Hindlimb muscle (tissue), 1 donor: ENCODE data around the gene FBXO3. TPM values are rescaled to one million over a fixed set of nuclear protein-coding genes. Genes with fewer than 3 reads are reported as not detected.
"Not testable (repeated sequence)": the region's sequence is repeated elsewhere in the genome, so short reads cannot be mapped to it uniquely, and the experiment has no call there.

Source experiments
- DNase-seq: peaks from one replicate; pipeline ENCODE4 v3.0.0-alpha.2; 2013
- polyA plus RNA-seq: library from polyadenylated mRNA; unstranded; fragments of 120-200 nt; gene quantifications from one replicate; pipeline ENCODE4 v1.2.1, GENCODE V29; 2013; ENCODE audit not compliant: insufficient read length

Gene FBXO3, protein sequence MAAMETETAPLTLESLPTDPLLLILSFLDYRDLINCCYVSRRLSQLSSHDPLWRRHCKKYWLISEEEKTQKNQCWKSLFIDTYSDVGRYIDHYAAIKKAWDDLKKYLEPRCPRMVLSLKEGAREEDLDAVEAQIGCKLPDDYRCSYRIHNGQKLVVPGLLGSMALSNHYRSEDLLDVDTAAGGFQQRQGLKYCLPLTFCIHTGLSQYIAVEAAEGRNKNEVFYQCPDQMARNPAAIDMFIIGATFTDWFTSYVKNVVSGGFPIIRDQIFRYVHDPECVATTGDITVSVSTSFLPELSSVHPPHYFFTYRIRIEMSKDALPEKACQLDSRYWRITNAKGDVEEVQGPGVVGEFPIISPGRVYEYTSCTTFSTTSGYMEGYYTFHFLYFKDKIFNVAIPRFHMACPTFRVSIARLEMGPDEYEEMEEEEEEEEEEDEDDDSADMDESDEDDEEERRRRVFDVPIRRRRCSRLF
- polyA plus RNA-seq = 23.8 TPM

DNA sequence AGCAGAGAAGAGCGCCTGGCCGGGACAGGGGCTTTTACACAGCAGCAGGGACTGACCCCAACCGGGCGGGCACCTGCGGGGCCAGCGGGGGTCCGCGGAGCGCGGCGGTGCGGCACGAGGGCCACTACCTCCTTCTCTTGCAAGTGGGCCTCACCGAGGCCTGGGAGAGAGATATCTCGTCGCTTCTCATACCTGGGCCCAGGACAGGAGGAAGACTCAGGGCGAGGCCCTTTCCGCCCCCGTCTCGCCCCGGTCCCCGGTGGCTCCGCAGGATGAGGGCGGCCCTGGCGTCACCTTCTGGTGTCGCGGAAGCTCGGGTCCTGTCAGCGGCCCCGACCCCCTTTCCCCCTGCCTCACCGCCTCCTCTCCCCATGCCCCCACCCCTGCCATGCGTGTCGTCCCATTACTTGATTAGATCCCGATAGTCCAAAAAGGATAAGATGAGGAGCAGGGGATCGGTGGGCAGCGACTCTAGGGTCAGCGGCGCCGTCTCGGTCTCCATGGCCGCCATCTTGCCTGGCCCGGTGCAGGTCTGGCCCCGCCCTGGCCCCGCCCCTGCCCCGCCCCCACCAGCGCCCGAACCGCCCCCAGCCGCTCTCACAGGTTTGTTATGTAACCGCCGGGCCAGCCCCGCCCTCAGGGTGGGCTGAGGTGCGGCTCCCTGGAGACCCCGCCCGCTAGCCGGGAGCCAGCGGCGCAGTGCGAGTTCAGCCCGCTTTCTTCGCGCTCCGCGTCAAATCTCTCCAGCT, at the start of gene FBXO3:
Gene FBXO3 (minus strand): TSS at position 534 of the 749 bp plus-strand sequence. CDS start 23 bp downstream, at position 511.
- DNase-seq = peak; percentile 79

DNA sequence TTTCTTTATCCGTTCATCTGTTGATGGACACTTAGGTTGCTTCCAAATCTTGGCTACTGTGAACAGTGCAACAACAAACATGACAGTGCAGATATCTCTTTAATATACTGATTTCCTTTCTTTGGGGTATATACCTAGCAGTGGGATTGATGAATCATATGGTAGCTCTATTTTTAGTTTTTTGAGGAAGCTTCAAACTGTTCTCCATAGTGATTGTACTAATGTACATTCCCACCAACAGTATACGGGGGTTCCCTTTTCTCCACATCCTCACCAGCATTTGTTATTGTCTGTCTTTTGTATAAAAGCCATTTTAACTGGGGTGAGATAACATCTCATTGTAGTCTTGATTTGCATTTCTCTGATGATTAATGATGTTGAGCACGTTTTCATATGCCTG, 48.7 kb upstream of the FBXO3 start:
- DNase-seq = not testable (repeated sequence)

DNA sequence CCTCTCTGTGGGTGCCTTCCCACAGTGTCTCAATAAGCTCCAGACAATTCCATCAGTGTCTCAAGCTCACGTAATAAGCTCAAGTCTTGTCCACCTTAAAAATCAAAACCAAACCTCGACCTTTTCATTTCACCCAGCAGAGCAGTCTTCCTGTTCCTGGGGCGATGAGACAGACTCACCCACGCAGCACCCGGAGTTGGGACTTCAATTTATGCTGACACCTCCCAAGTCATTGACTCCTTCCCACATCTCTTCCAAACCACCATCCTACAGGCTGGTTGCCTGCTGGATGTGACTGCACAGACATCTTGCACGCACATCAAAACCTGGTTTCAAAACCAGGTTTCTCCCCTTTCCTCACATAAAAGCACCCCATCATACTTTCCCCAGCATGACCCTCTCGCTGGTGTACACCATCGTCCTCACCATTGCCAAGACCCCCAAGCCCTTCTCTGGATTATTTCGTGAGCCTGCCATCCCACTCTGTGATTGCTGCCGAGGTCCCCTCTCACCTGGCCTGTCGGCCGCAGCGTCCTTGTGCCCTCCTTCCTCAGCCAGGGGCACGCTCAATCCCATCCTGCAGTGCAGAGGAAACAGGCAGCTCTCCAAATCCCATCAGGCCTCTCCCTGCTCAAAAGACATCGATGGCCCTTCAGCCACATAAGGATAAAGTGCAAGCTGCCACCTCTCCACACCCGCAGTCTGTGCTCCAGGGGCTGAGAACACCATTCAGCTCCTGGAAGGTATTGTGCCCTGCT, 45.1 kb upstream of the FBXO3 start:
- no peak for DNase-seq

DNA sequence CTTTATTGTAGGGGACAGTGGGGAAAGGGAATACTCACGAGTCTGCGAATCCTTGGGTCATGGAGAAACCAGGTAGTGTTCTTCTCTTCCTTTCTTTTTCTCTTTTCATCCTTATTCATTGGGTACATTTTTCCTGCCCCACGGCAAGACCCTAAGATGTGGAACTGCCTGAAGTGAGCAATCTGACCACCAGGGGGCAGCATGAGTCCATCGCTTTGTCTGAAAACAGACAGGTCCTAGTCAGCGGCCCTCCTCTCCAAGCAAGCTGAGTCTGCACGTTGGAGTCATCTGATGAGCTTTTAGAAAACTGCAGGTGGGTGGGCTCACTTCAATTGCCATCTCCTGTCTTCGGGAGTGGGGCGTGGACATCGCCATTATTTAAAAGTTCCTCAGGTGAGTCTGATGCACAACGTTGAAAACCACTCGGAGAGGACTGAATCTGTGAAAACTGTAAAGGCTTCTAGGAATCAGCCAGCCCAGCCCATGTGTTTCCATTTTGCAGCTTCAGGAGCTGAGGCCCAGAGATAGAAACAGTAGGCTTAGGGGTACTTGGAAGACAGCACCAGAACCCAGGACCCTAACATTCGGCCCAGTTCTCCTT, 34.0 kb upstream of the FBXO3 start:
- peak; percentile 75 for DNase-seq

DNA sequence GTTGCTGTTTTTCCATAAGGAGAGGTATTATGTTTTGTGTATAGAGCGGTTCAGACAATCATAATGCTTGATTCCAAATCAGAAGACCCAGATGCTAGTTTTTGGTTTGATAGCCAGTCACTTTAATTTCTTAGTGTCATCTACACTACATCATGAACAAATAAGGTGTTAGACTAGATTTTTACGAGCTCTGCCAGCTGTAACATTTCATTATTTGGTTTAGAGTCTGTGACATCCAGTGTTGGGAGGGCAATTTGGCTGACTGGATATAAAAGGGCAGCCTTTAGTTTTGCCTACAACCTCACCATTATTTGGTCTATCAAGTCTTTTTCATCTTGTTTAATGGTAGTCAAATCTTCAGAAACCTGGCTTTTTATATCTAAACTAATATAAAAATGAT, 30.2 kb upstream of the FBXO3 start:
- DNase-seq = no peak

DNA sequence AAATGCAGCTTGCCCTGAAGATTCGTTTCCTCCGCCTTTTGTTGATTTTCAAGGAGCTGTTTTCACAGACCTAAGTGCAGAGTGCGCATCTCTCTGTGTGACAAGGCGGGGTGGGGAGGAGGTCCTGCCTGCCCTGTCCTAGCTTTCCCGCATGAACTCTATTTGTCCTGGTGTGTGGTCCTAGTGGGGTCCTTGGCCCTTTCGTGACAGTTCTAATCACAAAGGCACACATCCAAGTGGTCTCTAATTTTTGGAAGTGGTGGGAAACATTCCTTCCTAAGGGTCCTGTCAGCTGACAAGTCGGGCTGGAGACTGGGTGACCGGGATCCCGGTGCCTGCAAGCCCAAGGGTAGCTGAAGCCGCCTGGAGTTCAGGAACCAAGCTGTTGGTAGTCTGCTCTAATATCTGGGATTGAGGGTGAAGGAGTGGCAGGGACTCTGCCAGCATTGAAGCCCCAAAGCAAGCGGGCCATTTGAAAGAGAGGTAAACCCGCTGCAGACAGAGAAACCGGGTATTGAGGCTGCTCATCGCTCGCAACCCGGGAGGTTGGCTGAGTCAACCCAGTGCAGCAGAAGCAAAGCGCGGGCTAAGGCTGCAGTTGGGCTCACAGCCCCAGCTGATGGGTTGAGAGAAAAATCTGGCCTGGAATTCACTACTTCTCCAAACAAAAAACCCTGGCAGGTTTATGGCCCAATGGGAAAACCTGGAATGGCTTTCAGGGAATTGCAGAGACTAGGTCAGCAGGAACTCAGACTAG, 28.1 kb upstream of the FBXO3 start:
- peak; percentile 75 for DNase-seq

DNA sequence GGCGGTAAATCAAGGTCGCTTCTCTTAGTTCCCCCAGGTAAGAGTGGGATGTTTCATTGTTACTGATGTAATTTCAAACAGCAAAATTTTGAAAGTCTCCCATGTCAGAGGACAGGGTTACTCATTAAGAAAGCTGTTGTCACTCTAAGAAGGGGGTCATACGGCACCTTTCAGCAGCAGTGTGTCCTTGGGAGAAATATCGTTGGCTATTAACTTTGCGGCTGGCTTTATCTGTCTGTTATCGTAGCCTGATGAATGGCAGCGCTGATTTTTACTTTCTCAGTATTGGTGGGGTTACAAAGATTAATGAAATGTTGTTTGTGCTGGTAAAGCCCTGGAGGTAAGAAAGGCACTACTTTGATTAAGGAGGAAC, 27.5 kb upstream of the FBXO3 start:
- no peak for DNase-seq

DNA sequence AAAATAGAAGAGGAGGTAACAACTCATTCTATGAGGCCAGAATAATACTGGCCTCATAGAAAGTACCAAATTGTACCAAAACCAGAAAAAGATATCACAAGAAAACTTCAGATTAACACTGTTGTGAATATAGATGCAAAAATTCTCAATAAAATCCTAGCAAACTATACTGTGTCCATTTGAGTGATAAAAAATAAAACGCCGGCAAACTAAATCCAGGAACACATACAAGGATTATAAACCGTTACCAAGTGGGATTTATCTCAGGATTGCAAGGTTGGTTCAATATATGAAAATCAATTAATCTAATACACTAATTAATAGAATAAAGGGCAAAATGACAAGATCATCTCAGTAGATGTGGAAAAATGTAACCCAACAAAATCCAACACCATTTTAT, 23.6 kb upstream of the FBXO3 start:
- no peak for DNase-seq

DNA sequence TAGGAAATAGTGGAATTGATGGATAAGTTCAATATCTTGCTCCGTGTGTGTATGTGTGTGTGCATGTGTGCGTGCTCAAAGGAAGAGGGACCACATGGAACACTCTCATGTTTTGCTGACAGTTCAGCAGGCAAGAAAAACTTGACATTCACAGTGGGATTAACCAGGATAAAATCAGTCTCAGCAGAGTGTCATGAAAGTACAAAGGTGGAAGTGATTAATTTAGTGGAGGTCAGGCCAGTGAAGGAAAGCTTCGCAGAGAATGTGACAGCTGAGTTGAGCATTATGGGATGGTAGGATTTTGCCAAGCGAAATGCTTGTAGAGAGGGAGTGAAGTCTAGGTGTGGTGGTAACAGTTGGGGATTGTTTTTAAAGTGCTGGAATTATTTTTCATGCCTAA, 15.7 kb upstream of the FBXO3 start:
- no peak for DNase-seq

DNA sequence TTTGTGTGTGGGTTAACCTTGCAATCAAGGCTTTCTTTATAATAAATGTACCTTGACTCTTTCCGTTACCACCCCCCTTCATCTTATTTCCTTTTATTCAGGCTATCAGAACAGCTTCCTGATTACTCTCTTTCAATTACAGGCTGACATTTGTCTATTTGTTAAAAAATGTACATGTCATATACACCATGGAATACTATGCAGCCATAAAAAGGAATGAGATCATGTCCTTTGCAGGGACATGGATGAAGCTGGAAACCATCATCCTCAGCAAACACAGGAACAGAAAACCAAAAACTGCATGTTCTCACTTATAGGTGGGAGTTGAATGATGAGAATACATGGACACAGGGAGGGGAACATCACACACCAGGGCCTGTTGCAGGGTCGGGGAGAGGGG, 13.8 kb upstream of the FBXO3 start:
- not testable (repeated sequence) for DNase-seq

DNA sequence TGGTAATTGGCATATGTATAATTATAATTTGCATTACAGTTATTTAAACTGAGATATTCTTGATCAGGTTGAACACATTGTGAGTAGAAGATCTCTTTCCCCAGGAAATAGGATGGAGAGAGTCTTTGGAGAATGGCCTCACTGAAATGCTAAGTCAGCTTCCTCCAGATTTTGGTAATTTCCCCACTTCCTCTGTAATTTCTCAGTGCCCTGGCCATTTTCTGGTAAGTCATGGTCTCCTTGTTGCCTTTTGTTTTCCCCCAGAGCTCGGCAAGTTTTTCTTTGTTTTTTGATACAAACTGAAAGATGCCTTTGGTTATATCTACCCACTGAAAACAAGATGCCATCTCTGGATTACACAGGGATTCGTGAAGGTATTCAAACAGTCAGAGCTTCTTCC, 12.8 kb upstream of the FBXO3 start:
- no peak for DNase-seq

DNA sequence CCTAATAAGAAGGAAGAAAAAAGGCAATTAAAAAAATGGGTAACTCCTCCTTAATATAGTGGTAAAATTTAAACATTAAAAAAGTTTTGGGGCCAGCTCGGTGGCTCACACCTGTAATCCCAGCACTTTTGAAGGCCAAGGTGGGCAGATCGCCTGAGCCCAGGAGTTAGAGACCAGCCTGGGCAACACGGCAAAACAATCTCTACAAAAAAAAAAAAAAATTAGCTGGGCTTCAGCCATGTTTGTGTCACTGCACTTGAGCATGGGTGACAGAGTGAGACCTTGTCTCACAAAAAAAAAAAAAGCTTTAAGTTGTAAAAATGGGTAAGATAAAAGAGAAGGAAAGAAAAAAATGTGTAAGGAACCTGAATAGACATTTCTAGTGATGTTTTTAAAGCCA, 11.3 kb upstream of the FBXO3 start:
- DNase-seq = no peak

DNA sequence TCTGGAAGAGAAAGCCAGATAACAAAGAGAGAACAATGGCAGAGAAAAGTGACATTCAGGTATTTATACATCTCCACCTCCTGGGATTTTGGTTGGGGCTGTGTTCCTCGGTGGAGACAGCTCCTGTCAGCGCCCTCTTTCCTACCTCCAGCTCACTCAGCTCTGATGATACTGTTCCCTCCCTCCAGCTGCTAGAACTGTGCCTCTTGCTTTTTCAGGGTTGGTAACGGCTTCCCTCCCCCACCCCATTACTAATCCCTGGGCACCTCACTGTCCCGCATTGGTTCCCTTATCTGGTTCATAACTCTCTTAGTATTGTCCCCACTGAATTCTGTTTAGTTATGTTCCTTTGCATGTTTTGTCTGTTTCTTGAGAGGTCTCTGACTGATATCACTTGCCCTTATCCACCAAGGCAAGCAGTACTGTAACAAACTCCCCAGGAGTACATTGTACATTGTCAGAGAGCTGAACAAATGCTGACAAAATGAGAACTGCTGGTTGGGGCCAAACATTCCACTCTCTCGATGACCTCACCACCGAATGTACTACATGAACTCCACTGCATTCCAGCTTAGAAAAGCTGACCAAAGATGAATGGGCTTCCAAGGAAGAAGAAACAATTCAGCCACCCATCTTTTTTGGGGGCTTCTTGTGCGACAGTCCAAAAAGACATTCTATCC, 5.7 kb upstream of the FBXO3 start:
- DNase-seq = peak; percentile 28

DNA sequence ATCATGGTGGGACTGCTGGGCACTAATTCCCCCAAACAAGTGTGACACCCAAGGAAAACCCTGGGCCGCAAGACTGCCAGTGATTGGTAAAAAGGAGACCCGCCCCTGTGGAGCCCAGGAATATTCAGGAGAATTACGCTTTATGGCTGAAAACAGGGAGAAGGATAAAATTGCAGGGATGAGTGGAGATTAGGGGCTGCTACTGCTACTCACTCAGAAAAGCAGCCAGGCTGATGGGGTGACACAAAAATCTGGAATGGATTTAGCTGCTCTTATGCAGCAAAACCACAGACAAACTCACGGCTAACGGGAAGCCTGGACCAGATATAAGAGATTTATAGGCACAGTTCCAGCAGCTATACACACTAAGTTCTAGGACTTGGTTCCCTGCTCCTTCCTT, 4.4 kb upstream of the FBXO3 start:
- DNase-seq = peak; percentile 77

DNA sequence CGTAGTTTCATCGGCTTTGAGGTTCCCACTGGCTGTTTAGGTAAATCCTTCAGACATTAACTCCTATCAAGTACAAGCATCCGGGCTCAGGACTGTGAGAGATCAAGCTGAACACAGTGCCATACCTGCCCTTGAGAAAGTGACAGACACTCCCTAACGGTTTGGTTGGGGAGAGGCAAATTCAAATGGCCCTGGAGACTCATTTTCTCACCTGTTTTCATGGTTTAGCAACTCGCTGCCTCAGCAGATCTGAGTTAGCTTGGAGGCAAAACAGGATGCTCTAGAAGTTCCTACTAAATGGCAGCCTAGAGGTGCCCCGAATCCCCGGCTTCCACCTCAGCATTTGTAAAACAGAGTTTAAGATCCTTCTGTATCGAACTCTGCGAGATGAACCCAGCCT, 3.6 kb upstream of the FBXO3 start:
- no peak for DNase-seq

DNA sequence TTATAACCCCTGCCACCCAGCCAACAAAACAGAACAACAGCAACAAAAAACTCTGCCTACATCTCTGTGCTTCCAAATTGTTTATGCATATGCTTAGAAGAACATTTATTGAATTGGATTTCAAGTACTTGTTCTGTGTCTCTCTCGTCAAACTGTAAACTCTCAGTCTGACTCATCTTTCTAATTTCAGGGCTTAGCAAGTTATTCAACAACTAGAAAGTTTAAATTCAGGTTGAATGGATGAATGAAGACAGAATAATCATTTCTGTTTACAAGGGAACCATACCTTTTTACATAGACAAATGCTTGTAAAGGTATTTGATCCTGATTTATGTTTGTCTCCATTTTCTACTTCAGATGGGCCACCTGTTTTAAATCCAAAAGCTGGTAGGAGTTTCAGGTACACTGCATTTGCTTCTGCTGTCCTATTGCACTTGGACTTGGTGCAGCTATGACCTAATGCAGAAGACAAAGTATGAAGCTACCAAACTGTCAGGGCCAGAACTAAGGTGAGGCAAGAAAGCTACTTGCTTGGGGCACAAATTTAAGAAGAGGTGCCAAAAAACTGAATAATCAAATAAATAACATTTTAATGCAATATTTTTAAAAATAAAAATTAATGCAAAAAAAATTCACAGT, 1.6 kb upstream of the FBXO3 start:
- DNase-seq = no peak

DNA sequence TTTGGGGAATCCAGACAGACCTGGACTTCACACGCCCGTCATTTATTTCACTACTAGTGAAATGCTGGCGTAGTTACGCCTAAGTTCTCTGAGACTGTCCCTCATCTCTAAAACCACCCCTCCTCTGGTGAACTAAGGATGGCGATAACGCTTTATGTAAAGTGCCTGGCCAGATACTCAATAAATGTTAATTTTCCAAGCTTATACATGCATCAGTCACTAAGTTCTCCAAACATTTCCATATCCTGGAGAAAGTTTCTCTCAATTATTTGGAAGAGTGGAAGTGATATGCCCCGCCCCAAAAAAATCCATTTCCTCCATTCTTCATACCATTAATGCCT, 1.1 kb upstream of the FBXO3 start:
- DNase-seq = no peak

DNA sequence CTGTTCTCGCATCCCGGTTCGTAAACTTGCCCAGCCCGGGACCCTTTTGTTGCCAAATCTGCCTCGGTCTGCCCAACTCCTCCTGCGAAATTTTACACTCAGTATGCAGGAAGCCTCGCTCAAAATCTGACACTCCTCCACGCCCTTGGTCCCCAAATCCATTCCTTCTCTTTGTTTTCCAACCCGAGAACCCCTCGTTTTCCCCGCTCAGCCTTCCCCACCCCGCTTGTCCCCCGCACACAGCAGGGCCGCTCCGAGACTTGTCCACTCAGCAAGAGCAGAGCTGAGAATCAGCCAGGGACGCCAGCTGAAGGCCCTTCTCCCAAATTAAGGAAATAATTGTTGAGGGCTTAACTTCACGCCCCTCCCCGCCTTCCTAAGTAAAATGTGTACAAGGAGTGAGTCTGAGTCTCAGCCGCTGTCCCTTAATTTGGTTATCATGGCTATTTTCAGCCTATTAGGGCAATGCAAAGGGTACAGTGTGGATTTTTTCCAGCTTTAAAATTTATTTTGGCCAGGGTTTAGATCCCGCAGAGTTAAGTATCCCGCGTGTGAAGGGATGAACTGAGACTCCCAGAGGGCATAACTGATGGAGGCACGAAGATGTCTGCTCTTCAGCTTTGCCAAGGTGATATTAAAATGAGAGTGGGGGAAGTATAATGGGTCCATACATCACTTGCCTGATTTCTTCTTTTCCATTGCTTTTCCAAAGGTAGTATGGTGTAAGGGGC, 581 bp upstream of the FBXO3 start:
- DNase-seq = no peak

DNA sequence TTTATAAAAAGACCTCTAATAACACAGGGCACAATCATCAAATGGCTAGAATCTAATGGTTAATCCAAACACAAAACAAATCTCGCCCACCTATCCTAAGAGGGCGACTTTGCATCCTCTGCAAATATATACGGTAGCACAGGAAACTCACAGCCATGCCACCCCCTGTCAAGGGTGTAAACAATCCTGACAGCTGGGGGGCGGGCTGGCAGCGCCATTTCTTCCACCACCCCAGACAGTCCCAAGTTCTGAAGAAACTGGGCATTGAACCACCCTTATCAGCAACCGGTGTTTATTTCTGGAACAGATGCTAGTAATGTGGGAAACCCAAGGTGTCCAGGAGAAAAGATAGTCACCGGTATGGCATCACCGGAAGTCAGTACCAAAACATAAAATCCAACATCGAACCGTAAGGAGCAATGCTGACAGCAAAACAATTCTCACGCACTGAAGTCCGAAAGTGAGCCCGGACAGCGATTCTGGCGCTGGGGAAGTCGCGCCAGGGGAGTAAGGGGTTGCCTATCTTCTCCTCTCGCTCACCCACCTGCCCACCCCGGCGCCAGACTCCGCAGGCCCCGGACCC, 825 bp downstream of the FBXO3 start:
- DNase-seq = no peak

DNA sequence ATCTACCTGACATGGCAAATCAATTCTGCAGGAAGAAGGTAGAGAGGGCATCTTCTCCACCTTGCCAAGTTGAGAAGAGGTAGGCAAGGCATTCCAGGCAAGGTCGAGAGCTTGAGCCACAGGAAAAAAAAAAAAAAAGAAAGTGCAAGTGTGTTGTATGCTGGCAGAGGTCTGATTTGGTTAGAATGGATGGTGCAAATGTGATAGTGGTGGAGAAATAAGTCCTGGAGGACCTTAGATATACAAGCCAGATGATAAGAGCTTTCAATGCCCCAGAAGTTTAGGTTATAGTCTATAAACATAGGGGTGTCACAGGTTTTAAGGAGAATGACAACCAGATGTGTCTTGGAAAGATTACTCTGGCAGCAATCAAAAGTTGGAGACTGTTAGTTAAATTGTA, 1.4 kb downstream of the FBXO3 start:
- no peak for DNase-seq
